GM19397 (cell line): ENCODE results near the gene CD36.
"Not testable (repeated sequence)": the region's sequence is repeated elsewhere in the genome, so short reads cannot be mapped to it uniquely, and the experiment has no call there.

Source experiments
- ATAC-seq: cut with Tn5 transposase; IDR thresholded peaks from one replicate; pipeline ENCODE4 v1.9.1; 2021; ENCODE audit warnings: mild to moderate bottlenecking, moderate library complexity; ENCODE audit not compliant: unreplicated experiment

CD36 gene

DNA sequence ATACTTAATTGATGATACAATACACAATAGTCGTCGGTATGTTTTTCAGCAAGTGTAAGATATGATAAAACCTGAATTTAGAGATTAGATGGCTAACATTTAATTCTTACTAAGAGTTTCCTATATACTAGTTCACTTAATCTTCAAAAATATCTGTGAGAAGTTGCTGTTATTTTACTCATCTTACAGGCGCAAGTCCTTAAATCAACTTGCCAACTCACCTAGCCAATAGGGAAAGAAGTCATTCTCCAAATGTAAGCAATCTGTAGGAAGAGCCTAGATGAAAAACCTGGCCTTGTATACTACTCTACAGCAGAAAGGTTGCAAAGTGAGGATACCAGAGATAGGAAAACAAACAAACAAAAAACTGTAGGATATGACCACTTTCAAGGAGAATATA is 10.6 kb downstream of the CD36 start:
- ATAC-seq = no peak

GRCh38 chr7:80650030-80650429 is 11.6 kb downstream of the CD36 start:
- ATAC-seq = no peak

GRCh38 chr7:80651471-80651870 is 13.0 kb downstream of the CD36 start:
- ATAC-seq = no peak

- no peak for ATAC-seq
These were observed 14.8 kb downstream of the CD36 start for GRCh38 chr7:80653244-80653643.

DNA sequence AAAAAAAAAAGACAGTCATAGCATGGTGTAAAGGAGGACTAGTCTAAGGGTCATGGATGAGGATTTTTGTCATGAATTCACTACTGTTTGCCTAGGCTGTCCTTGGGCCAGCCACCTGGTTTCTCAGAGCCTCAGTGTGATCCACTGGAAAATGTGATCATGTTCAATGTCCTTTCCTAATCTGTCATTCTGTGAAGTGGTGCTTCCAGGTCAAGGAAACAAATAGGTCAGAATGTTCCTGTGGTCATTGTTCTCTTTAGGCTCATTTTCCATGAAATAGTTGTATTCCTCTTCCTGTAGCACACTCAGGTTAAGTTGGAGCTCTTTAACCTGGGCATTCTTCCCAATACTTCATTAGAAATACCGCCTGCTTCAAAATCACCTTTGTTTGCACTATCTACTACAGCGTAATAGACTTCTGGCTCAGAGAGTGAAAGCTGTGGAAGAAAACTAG is 16.5 kb downstream of the CD36 start:
- no peak for ATAC-seq

DNA sequence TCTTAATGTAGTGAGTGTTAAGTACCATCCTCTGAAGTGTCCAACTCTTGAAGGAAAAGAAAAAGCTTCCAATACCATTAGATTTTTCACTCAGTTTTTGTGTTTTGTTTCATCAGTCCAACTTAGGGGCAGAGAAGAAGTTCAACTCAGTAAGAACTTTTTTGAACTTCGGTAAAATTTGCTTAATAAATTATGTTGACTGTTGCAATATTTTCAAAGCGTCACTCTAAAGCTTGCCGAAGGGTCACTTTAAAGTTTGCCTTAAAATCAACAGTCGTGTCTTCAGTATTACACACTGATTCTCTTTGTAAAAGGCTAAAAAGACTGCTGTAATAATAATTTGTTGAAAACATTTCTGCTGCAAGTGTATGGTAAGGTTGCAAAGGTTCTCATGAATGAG is 17.6 kb downstream of the CD36 start:
- ATAC-seq = no peak

DNA sequence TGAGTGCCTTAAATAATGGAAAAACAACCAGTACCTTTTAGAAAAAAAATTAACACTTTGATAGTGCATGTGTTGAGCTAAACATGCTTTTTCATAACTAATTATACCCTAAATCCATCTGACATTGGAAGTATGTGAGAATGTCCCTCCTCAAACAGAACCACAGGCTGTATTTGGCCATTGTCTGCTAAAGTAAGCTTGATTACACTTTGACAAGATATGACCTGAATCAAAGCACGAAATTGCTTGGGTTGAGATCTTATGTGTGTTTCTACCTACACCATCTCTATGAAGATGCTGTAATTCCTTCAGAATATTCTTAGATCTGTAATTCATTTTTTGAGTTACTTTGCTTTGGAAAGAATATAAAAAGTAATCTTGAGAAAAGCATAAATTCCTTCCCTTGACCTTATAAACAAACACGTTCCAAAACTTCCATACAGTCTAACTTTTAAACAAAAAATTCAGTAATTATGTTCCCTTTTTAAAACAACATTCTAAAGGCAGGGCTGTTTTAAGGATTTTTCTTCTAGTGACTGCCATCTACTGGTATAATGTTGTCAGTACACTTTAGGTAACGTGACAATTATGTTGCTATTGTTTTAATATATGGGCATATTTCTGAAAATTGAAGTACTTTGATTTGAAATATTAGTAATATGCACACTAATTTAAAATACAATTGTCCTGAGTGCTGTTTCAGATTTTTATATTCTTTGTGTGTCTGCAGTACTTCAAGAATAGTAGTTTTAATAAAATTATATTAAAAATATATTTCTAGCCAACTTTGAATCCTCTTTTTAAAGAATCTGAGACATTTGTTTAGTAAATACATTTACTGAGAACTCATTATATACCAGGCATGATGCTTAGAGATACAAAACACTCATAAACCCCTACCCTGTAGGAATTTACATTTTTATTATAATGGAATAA is 20.9 kb downstream of the CD36 start:
- ATAC-seq = no peak

- ATAC-seq = no peak
These were observed 22.5 kb downstream of the CD36 start for GRCh38 chr7:80660939-80661338.

DNA sequence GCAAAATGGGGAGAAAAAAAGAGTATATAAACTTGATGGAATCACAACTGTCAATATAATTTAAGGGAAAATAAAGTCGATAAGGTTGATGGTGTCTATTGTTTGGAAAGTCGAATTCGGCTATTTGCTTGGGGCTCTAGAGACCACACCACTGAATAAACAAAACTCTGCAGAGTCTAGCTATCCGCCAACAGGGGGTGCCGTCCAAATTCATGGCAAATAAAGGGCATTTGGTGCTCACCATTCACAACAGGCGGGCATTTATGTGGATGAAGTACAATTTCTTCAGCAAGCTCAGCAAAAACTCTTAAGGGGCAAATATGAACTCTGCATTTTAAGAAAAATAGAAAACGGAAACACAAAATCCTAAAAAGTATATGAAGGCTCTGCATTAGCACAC is 23.3 kb downstream of the CD36 start:
- ATAC-seq = no peak

GRCh38 chr7:80662252-80662651 is 23.8 kb downstream of the CD36 start:
- no peak for ATAC-seq

GRCh38 chr7:80665526-80665925 is 27.1 kb downstream of the CD36 start:
- ATAC-seq = no peak

DNA sequence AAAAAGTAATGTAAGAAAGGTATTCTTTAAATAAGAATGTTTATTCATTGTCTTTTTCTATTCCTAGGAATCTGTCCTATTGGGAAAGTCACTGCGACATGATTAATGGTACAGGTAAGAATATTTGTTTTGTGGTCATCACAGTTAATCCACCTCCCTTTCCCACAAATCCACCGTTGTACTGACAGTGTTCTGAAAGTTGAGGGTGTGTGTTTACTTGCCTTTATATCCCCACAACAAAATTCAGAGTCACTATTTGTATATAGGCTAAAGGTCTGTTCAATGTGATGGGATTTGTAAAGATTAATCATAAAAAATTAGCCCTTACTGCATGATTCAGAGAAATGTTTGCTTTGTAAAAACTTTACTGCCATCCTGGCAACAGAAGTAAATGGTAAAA is 27.9 kb downstream of the CD36 start:
- no peak for ATAC-seq

DNA sequence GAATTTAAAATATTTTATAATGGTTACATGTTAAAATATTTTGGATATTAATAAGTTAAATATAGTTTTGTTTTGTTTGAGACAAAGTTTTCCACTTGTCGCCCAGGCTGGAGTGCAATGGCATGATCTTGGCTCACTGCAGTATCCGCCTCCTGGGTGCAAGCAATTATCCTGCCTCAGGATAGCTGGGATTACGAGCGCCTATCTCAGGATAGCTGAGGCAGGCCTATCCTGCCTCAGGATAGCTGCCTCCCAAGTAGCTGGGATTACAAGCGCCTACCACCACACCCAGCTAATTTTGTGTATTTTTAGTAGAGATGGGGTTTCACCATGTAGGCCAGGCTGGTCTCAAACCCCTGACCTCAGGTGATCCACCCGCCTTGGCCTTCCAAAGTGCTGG is 30.9 kb downstream of the CD36 start:
- ATAC-seq = not testable (repeated sequence)

DNA sequence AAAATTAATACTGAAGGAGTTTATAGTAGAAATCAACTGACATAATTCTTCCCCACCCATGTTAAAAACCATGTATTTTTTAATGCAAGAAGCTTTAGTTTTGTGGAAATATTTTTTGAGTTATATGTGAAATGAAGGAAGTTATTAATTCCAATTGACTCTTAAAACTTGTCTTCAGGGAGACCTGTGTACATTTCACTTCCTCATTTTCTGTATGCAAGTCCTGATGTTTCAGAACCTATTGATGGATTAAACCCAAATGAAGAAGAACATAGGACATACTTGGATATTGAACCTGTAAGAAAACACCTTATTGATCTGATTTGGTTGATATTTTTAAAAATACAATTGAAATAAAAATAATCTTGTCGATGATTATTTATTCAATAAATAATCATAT is 33.3 kb downstream of the CD36 start:
- ATAC-seq = no peak

DNA sequence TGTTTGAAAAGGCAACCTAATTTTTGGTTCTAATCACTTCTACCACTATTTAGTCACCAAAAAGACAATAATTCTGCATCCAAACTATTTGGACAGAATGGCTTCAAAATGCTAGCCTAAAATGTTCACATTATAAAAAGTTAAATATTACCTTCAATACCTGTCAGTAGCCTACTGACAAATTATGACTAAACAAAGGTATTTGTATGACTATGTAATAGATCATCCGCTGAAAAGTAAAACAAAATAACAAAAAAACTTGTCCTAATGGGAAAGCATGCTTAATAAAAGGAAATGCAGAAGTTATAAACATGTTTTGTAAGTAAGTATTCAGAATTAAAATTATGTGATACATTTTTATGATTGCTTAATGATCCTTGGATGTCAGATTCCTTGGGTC is 36.6 kb downstream of the CD36 start:
- ATAC-seq = no peak

DNA sequence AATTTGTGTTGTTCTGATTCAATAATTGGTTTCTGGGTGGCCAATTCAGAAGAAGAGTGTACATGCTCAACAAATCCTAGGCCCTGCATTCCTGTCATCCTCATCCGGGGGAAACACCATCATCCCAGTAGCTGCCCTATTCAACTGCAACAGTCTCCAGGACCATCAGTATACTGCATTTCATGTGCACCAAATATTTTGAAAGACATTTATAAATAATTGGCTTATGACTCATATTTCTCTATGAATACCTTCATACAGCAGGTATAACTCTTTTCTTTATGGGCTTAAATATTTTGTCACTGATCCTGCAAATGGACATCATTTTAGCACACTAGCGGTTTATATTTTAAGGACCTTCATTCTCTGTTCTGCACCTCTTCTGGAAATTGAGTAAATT is 38.0 kb downstream of the CD36 start:
- no peak for ATAC-seq

GRCh38 chr7:80677629-80678028 is 39.2 kb downstream of the CD36 start:
- no peak for ATAC-seq

DNA sequence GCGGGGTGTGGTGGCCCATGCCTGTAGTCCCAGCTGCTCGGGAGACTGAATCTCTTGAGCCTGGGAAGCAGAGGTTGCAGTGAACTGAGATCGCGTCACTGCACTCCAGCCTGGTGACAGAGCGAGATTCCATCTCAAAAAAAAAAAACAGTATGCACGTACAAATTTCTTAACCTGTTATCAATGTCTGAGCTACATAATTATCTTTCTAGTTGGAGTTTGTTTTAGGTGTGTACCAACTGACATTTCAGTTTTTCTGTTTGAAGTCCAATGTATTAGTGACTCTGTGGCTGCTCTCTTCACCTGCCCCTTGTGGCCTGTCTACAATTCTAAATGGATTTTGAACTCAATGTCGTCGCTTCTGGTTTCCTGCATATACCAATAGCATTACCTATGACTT is 40.3 kb downstream of the CD36 start:
- no peak for ATAC-seq

DNA sequence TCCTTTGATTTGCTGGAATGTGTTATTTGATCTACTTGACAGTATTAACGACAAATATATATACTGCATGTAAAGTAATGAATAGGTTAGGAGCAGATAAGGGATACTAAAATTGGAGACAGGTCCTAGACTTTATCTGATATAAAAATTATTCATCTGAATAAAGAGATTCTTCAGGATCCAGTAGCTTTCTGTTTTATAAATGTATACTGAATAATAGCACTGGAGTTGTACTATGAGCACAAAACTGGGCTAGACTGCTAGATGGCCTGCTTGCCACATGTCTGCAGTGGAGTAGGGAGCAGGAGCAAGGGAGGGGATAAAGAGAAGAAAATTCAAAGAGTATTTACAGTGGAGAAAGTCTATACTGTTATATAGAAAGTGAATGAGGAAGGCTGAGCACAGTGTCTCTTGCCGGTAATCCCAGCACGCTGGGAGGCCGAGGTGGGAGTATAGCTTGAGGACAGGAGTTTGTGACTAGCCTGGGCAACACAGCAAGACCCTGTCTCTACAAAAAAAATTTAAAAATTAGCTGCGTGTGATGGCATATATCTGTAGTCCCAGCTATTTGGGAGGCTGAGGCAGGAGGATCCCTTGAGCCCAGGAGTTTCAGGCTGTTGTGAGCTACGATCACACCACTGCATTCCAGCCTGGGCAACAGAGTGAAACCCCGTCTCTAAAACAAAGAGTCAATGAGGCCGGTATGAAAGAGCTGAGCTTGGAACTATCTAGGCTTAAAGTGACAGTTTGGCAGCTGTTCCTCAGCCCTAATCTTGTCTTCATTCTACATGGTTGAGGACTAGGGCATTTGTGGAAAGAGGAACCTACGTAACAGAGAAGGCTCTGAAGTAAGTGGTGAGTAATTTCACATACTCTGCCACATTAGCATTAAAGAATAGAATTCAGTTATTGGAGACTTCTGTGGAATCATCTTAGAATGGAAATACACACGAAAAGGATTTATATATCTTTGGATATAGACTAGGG is 41.8 kb downstream of the CD36 start:
- no peak for ATAC-seq

GRCh38 chr7:80681272-80681885 is 42.9 kb downstream of the CD36 start:
- ATAC-seq = no peak

DNA sequence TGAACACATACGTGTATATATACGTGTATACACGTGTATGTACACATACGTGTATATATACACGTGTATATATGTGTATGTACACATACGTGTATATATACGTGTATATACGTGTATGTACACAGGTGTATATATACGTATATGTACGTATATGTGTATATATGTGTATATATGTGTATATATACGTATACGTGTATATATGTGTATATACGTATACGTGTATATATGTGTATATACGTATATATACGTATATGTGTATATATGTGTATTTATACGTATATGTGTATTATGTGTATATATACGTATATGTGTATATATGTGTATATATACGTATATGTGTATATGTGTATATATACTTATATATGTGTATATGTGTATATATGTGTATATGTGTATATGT is 44.3 kb downstream of the CD36 start:
- no peak for ATAC-seq
